ENCODE results near the gene THAP11.
"Not testable (repeated sequence)": the region's sequence is repeated elsewhere in the genome, so short reads cannot be mapped to it uniquely, and the experiment has no call there.

Gene THAP11

GRCh38 chr16:67841816-67842508 lies at the start of gene THAP11:
TSS of gene THAP11 (plus strand) at chr16:67842320. CDS start at chr16:67842555, 235 bp downstream.
- peak; percentile 90 for DNase-seq

GRCh38 chr16:67796099-67796718 lies 45.9 kb upstream of the THAP11 start:
- DNase-seq = no peak

DNA sequence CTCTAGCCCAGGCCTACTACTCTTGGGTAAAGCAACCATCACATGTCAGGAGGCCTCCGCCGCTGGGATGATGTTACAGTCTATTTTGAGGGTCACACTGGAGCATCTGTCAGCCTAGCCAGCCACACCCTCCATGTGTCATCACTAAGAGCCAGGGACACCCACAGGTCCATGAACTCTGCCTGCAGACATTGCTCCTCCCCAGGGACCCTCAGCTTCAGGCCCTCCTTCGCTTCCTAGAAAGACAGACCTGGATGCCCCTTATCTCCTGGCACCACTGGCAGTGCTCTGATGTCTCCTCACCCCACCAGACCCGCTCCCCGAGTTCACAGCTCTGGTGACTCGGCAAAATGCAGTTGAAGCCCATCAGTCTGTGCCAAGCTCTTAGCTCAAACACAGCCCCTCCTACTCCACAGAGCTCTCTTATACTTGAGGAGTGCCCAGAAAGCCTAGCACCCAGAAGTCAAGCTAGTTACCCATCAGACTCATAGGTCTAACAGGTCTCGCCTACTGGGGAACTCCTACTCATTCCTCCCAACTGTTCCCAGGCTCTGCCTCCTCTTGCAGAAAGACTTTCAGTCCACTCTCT lies 41.7 kb upstream of the THAP11 start:
- DNase-seq = no peak

GRCh38 chr16:67801241-67801640 lies 40.9 kb upstream of the THAP11 start:
- no peak for DNase-seq

DNA sequence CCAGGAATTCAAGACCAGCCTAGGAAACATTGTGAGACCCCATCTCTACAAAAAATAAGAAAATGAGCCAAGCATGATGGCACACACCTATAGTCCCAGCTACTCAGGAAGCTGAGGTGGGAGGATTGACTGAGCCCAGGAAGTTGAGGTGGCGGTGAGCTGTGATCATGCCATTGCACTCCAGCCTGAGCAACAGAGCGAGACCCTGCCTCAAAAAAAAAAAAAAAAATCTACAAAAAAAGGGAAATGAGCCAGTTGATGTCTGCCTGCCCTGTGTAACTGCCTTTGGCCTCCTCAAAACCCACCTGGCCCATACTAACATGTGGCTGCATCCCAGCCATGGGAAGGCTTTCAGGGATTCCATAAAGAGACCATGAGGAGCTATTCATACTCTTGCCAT lies 40.2 kb upstream of the THAP11 start:
- peak; percentile 56 for DNase-seq

GRCh38 chr16:67803894-67804293 lies 38.2 kb upstream of the THAP11 start:
- peak; percentile 62 for DNase-seq

DNA sequence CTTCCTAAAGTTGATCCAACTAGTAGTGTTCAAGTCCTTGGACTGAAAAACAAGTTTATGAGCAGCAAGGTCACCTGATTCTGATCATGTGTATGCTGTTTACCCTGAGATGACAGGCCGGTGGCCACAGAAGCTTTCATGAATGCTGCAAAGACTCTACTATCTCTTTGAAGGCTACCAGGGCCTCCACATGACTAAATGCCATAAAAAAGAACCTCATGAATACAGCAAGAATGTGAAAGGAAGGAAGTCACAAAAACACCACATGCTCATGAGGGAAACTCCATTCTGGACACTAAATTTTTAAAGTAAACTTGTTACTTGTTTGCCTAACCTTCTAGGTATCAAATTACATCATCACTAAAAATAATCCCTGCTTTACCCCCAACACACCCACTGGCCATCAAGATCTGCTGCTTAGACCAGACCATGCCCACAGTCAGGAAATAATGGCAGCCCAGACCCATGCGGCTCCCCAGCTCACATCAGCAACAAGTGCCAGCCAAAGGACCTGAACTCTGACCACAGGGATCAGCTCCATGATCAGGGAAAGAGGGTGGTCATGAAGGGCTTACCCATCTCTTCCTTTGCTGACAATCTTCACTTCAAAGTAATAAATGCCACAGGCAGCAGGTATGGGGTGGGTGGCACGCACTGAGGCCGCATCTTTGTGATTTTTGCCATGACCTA lies 37.1 kb upstream of the THAP11 start:
- no peak for DNase-seq

DNA sequence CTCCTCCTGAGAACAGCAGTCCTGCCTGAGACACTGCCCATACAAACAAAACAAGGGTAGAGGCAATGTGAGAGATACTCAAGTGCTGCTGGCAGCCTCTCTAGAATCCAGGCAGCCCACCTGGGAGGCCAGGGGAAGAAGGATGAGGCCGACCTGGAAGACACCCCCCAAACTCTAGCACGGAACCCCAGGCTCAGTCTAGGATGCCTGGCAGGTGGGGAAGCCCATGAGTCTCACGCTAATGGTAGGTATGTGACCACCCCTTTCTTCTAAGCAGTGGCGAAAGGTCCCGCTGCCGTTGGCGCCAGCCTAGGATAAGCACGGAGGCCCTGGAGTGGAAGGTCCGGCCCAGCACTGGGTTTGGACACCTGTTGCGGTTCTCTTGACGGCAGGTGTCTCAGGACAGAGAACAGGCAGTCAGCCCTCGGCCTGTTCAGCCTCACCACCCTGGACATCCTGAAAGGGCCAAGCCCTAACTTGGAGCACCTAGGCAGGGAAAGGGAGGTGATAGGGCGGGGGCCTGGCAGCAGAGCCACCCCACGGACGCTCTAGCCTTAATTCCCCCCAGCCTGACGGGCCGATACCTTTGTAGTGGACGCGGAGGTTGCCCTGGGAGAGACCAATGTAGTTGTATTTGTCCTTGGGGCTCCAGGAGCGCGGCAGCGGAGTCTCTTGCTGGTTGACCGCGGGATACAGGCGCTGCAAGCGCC lies 36.2 kb upstream of the THAP11 start:
- DNase-seq = no peak

- peak; percentile 99 for DNase-seq
These were observed 35.5 kb upstream of the THAP11 start, which contains the start of the genes RANBP10 and TSNAXIP1 for GRCh38 chr16:67806428-67807147. TSS of gene RANBP10 (minus strand) at chr16:67806560. CDS start at chr16:67806536, 24 bp downstream. TSS of gene TSNAXIP1 (plus strand) at chr16:67806889. CDS start at chr16:67807150, 261 bp downstream.

GRCh38 chr16:67807148-67807682 lies 34.9 kb upstream of the THAP11 start:
- no peak for DNase-seq

DNA sequence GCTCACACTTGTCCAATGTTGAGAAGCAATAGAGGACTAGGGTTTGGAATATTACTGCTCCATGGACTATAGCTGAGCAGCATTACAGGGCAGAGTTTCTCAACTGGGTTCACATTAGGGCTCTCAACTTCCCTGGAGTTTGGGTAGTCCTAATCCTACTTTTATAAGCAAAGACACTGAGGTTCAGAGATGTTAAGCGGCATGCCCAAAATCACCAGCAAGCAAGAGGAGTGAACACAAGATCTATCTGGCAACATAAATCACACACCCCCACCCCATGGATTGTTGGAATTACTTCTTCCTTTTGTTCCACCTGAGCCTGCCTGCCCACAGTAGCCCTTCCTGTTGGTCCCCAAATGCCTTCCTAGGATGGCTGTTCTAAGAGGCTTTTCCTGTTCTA lies 30.2 kb upstream of the THAP11 start:
- no peak for DNase-seq

DNA sequence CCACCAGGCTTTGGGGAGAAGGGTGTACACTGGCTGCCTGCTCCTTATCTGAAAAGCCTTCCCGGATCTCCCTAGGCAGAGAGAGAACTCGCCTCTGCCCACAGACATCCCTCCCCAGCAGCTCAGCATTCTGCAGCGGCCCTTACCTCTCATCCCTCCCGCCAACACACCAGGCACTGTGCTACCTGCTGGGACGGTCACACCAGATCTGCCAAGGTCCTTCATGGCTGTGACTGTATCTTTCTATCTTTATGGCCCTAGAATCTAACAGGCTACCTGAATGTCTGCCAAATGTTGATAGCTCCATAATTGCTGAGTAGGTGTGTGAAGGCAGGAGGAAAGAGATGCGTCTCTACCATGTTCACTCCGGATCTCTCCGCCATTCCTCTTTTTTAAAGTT lies 27.6 kb upstream of the THAP11 start:
- no peak for DNase-seq

GRCh38 chr16:67820608-67821259 lies 21.4 kb upstream of the THAP11 start:
- DNase-seq = no peak

GRCh38 chr16:67822511-67822910 lies 19.6 kb upstream of the THAP11 start:
- DNase-seq = no peak

DNA sequence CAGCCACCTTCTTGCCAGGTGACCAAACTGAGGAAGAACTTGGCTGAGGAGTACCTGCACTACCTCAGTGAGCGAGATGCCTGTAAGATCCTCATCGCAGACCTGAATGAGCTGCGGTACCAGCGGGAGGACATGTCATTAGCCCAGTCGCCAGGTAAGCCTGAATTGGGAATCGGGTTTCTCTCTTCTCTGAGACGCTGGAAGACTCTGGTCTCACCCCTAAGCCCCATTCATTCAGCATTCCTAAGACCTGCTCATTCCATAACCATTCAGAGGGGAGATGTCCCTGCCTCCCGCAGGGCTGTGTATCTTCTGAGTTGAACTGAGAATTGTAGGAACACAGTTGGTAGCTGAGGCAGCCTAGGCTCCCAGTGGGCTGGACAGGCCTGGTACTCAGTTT lies 17.0 kb upstream of the THAP11 start:
- no peak for DNase-seq

- no peak for DNase-seq
These were observed 16.2 kb upstream of the THAP11 start for GRCh38 chr16:67825906-67826305.

DNA sequence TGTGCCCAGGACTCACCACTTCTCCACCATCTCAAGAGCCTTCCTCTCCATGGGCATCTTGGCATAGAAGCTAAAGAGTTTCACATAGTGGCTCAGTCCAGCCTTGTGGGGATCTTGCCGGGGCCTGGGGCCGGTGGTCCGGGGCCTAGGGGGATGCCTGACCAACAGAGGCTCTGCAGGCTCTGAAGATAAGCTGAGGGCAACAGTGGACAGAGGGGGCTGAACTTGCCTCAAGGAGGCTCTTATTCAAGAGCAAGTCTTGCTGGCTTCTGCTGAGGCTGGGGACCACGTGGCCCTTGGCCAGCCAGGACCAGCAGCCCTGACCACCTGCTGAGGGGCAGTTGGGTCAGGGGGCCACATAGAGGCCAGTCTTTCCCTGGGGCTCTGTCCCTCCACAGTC lies 13.5 kb upstream of the THAP11 start:
- no peak for DNase-seq

DNA sequence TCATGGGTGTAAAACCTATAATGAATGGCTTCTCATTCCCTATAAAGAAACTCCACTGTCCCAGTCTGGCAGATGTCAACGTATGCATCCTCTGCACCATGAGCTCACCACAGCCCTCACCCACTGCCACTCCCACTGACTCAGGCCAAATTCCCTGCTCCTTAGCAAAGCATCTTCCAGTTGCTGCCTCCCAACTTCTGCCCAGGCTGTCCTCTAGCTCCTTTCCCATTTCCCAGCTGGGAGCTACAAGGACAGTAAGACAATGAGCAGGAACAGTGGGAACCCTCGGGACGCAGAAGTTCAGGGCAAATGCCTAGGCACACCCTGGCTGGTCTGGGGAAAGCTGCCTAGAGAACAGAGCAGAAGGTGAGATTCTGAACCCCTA lies 9.1 kb upstream of the THAP11 start:
- no peak for DNase-seq

- DNase-seq = peak; percentile 90
These were observed 8.5 kb upstream of the THAP11 start for GRCh38 chr16:67833415-67834241.

DNA sequence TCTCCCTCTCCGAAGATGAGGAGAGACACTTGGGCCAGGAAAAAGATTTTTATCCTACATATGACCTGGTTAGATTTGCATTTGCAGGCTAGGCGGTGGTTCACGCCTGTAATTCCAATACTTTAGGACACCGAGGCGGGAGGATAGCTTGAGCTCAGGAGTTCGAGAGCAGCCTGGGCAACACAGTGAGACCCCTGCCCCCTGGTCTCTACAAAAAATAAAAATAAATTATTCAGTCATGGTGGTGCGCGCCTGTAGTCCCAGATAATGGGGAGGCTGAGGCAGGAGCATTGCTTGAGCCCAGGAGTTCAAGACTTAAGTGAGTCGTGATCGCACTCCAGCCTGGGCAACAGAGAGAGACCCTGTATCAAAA lies 7.9 kb upstream of the THAP11 start:
- no peak for DNase-seq

DNA sequence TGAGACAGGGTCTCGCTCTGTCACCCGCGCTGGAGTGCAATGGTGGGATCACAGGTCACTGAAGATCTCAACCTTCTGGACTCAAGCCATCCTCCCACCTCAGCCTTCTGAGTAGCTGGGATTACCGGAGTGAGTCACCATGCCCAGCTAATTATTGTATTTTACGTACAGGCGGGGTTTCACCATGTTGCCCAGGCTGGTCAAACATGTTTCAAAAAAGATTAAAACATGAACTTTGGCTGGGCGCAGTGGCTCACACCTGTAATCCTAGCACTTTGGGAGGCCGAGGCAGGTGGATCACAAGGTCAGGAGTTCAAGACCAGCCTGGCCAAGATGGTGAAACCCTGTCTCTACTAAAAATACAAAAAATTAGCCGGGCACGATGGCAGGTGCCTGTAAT lies 4.9 kb upstream of the THAP11 start:
- not testable (repeated sequence) for DNase-seq

Data from CD4-positive, alpha-beta T cell treated with Interferon gamma for 1 hour (primary cell).